Duodenal mucosa (tissue), 2 donors: Measurements from ENCODE around the gene AATK.
A peak's percentile ranks its signal among the peaks of the same experiment; 100 is the strongest.
"Not testable (repeated sequence)": the region's sequence is repeated elsewhere in the genome, so short reads cannot be mapped to it uniquely, and the experiment has no call there.

Source experiments
- H3K27ac ChIP-seq: one replicate; pipeline ENCODE4 v1.7.0; 2013; ENCODE audit warnings: low read depth, low read length
- H3K27me3 ChIP-seq, 2 donors: one replicate each; pipeline ENCODE4 v1.7.0; 2013; ENCODE audit warnings: low read length in 2 of 2, control low read depth in 1 of 2; ENCODE audit not compliant: insufficient read depth in 2 of 2, control insufficient read depth in 1 of 2
- H3K36me3 ChIP-seq, 2 donors: one replicate each; pipeline ENCODE4 v1.7.0; 2013; ENCODE audit warnings: low read length in 2 of 2, control low read depth in 1 of 2; ENCODE audit not compliant: insufficient read depth in 2 of 2, control insufficient read depth in 1 of 2
- H3K4me1 ChIP-seq, 2 donors: one replicate each; pipeline ENCODE4 v1.7.0; 2013; ENCODE audit warnings: low read length in 2 of 2, control low read depth in 1 of 2; ENCODE audit not compliant: insufficient read depth in 2 of 2, control insufficient read depth in 1 of 2
- H3K4me3 ChIP-seq, 2 donors: one replicate each; pipeline ENCODE4 v1.7.0; 2013; ENCODE audit warnings: low read length in 2 of 2, low read depth in 1 of 2
- H3K9ac ChIP-seq, 2 donors: one replicate each; pipeline ENCODE4 v1.7.0; 2013; ENCODE audit warnings: low read length in 2 of 2, low read depth in 1 of 2
- H3K9me3 ChIP-seq, 2 donors: one replicate each; pipeline ENCODE4 v1.7.0; 2013; ENCODE audit warnings: low read length in 2 of 2, control low read depth in 1 of 2; ENCODE audit not compliant: control insufficient read depth in 1 of 2

The AATK gene

DNA sequence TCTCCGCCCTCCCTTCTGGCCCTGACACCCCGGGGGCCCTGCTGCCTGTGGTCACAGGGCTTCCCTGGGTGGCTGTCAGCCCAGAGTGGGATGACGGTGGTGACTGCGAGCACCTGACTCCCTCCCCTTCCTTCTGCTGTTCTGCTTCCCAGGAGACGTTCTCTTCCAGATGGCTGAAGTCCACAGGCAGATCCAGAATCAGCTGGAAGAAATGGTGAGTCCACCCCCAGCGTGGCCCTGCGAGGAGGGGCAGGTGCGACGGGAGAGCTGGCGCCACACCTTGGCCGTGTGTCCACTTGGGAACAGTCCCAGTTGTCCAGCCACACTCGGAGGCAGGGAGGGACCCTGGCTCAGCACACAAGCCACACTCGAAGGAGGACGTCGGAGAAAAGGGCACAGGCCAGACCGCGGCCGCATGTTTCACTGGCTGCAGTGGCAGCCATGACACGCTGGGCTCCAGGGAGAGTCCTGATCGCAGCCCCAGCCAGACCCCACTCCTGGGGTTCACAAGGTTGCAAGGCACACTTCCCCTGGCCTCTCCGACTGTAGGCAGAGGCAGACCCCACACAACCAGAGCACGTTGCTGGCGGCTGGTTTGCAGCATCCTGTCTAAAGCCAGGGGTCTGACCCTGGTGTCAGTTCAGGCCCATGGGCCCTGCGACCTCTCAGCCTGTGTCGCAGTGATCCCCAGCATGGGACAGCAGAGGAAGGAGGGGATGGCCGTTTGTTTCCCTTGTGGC is 81.2 kb downstream of the AATK start:
- Histone ChIP-seq H3K36me3 (peaks cover 0 to 4% of the 10 kb centered on the region in 2 donors), H3K27me3 (no peaks in the 10 kb centered on the region), H3K27ac (no peak overlapping the region), H3K4me3 (no peak overlapping the region), H3K9ac (no peak overlapping the region), H3K4me1 (peaks cover 0 to 4% of the 10 kb centered on the region in 2 donors), H3K9me3 (no peaks in the 10 kb centered on the region)

DNA sequence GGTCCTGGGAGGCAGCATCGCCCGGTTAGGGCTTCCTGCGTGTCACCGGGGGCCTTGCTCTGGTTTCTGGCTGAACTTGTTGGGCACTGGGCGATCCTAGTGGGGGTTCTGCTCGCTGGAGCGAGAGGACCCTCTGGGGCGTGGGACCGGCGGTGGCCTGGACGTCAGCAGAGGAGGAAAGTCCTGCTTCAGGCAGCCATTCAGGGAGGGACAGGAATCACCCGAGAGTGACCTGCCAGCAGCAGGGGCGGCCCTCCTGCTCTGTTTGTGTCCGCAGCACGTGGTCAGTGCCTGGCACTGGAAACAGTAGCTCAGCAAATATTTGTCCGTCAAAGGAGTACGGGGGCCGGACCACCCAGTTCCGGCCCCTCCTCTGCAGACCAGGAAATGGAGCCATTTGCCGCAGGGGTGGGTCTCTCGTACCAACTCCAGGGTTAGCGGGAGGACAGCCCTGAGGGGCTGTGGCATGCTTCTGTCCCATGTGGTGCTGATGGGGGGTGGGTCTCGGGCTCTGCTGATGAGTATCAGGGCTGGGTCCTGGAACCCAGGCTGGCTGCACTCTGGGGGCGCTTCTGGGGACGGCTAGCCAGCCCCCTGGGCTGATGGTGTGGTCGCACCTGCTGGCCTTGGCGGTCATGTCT is 82.8 kb downstream of the AATK start:
- Histone ChIP-seq H3K36me3 (peaks cover 0 to 4% of the 10 kb centered on the region in 2 donors), H3K4me3 (no peak overlapping the region), H3K27ac (peak overlapping the region; percentile 25), H3K9ac (no peak overlapping the region), H3K27me3 (no peaks in the 10 kb centered on the region), H3K4me1 (peaks cover 0 to 4% of the 10 kb centered on the region in 2 donors), H3K9me3 (no peaks in the 10 kb centered on the region)

DNA sequence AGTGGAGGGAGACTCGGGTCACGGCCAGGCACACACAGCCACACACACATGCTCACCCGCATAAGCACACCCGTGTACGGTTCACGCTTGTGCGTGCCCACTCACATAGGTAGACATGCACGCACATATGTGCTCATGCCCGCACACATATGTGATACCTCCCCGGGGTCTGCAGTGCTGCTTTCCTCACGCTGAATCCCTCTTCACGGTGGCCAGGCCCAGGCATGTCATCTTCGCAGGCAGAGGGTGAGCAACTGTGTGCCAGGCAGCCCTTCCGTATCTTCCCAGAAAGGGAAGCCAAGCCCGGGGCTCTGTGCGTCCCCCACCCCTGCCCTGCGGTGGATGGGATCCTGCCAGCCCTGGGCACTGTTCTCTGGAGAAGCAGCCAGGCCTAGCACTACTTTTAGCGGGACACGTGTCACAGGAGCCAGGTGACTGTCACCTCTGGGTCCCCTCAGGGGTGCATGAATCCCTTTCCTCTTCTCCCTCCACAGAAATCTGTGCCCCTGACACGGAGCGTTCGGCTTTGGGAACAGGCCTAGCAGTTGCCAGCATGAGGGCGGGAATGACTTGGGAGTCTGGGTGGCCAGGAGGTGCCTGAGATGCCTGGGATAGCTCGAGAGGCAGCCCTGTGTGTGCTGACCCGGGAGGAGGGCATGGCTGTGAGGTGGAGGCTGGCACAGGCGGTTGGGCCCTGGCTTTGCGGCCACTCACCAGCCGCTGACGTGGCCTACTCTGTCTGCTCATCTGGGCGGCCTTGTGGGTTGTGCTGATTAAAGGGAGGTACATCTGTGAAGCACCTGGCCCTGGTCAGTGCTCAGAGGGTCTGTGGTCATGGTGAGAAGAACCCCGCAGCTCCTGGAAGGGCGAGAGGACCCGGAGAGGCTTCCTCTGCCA is 83.6 kb downstream of the AATK start:
- no peak overlapping the region for H3K9ac ChIP-seq
- H3K27me3 ChIP-seq, result no peaks in the 10 kb centered on the region
- peaks cover 0 to 1% of the 10 kb centered on the region in 2 donors for H3K4me1 ChIP-seq
- peaks cover 0 to 4% of the 10 kb centered on the region in 2 donors for H3K36me3 ChIP-seq
- no peak overlapping the region for H3K4me3 ChIP-seq
- peak overlapping the region; percentile 25 for H3K27ac ChIP-seq
- no peaks in the 10 kb centered on the region for H3K9me3 ChIP-seq

DNA sequence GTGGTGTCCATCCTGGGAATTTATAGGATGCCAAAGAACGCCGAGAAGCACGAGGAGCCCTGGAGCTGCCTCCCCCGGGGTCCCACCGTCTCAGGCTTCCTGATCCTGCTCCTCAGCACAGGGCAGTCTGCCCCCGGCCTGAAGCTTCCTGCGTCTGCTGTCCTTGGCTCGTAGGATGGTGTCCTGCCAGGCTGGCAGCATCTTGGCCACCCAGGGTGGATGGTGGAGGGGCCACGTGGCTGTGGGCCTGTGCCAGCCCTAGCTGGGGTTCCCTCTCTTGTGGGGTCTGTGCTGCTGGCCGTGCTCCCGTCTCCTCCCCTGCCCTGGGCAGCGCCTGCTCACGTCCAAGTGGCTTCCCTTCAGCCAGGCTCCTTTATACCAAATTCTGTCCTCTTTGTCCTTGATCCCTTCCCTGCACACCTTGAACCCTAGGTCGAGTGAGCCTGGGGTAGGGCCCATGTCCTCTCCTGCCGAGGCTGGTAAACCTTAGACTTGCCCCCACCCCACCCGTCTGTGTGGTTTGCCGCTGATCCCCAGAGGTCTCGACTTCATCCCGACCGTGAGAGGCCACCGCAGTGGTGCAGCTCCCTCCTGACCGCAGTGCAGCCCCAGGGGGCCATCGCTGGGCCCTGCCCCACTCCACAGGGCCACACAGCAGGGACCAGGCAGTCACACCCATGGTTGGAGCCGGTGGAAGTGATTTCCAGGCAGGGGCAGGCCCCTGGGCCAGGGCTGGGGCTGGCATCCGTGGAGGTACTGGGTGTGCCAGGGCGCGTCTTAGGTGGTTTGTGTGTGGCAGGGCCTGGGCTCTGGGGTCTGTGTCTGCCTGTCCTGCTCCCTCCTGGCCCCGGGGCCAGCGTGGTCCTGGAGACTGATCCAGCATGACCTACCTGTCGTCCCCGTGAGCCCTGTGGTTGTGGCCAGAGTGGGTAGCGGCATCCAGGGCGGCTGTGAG is 84.5 kb downstream of the AATK start:
- H3K9me3 ChIP-seq, result no peaks in the 10 kb centered on the region

DNA sequence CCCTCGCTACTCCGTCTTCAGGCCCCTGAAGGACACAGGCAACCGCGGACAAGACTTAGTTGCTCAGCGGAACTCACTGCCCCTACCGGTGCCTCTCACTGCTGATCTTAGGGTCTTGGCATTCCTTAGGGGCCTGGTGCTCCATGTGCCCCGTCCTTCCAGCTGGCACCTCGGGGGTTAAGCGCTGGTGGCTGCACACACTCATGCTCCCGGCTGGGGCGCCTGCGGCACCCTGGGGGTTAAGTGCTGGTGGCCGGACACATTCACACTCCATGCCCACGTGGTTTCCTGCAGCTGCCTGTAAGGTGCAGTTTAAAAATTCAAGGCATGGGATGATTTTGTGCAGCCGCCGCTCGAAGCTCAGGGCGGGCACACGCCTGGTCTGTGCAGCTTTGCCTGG is 86.0 kb downstream of the AATK start:
- Histone ChIP-seq H3K9me3 (no peaks in the 10 kb centered on the region), H3K36me3 (no peaks in the 10 kb centered on the region), H3K27ac (no peak overlapping the region), H3K9ac (no peak overlapping the region), H3K4me1 (no peaks in the 10 kb centered on the region), H3K4me3 (no peak overlapping the region), H3K27me3 (no peaks in the 10 kb centered on the region)

More for the DNA sequence above, 84.5 kb downstream of the AATK start:
- H3K4me3 ChIP-seq, result no peak overlapping the region
- H3K27ac ChIP-seq, result no peak overlapping the region
- H3K27me3 ChIP-seq, result no peaks in the 10 kb centered on the region
- no peaks in the 10 kb centered on the region for H3K4me1 ChIP-seq
- peaks cover 0 to 3% of the 10 kb centered on the region in 2 donors for H3K36me3 ChIP-seq
- H3K9ac ChIP-seq, result no peak overlapping the region

DNA sequence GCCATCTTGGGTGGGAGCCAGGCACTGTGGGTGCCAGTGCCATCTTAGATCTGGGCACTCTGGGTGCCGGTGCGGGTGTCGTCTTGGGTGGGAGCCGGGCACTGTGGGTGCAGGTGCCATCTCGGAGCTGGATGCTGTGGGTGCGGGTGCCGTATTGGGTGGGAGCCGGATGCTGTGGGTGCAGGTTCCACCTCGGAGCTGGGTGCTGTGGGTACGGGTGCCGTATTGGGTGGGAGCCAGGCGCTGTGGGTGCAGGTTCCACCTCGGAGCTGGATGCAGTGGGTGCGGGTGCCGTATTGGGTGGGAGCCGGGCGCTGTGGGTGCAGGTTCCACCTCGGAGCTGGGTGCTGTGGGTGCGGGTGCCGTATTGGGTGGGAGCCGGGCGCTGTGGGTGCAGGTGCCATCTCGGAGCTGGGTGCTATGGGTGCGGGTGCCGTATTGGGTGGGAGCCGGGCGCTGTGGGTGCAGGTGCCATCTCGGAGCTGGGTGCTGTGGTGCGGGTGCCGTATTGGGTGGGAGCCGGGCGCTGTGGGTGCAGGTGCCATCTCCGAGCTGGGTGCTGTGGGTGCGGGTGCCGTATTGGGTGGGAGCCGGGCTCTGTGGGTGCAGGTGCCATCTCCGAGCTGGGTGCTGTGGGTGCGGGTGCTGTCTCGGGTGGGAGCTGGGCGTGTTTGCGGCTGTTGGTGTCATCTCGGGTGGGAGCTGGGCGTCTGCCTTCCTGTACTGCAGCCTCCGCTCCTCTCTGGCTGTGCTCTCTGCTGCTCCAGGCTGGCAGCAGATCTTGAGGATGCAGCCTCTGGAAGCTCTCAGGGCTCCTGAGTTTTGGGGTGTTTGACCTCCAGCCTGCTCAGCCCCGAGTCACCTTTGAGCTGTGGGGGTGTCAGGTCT is 87.8 kb downstream of the AATK start:
- not testable (repeated sequence) for H3K9ac ChIP-seq, H3K9me3 ChIP-seq, H3K27me3 ChIP-seq, H3K27ac ChIP-seq, H3K4me1 ChIP-seq, H3K36me3 ChIP-seq, H3K4me3 ChIP-seq

DNA sequence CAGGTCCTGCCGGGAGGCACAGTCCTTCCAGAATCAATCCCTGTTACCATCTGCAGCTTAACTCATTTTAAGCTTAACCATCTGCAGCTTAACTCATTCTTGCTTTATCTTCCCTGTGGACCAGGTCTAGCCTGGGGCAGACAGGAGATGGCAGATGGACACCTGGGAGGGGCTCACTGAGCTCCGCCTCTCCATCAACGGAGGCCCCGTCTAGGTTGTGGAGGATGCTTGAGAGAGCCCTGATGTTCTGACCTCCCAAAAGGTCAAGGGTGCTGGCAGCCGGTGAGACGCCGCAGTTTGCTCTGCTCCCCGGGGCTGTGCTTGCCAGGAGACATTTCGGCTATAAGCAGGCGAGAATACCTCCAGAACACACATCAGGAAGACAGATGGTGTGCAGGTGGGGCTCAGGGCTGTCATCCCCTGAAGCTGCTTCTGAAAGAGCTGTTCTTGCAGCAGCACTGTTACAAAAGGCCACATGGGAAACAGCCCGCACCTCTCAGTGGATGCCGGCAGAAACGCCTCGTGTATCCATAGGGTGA is 89.8 kb downstream of the AATK start:
- no peak overlapping the region for H3K4me3 ChIP-seq
- no peaks in the 10 kb centered on the region for H3K9me3 ChIP-seq
- peaks cover 0 to 6% of the 10 kb centered on the region in 2 donors for H3K4me1 ChIP-seq
- H3K27me3 ChIP-seq, result no peaks in the 10 kb centered on the region
- no peaks in the 10 kb centered on the region for H3K36me3 ChIP-seq
- no peak overlapping the region for H3K9ac ChIP-seq
- no peak overlapping the region for H3K27ac ChIP-seq

DNA sequence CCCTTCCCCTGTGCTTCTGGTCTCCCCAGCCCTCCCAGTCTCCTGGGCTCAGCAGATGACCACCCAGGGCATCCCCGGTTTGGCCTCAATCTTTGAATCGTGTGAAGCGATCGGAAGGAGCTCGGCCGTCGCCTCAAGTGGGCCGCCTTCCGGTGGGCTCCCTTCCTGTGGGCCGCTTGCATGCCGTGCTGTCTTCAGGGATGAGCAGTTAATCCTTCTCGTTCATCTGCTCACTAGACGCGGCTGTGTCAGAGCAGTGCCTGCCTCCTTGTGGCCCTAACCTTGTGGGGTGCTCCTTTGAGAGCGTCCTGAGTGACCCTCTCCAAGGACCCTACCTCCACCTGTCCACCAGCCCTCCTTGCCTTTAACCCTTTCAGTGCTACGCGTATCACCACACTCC is 90.7 kb downstream of the AATK start:
- Histone ChIP-seq H3K4me1 (peaks cover 0 to 6% of the 10 kb centered on the region in 2 donors), H3K4me3 (no peak overlapping the region), H3K27ac (no peak overlapping the region), H3K27me3 (no peaks in the 10 kb centered on the region), H3K9ac (no peak overlapping the region), H3K36me3 (no peaks in the 10 kb centered on the region), H3K9me3 (no peaks in the 10 kb centered on the region)
